Measurements from ENCODE around the gene SLC9A4. TPM values are rescaled to one million over a fixed set of nuclear protein-coding genes. Genes with fewer than 3 reads are reported as not detected.

SLC9A4 gene
- polyA plus RNA-seq, 1 donor from 2014 or later = 0.15 TPM

DNA sequence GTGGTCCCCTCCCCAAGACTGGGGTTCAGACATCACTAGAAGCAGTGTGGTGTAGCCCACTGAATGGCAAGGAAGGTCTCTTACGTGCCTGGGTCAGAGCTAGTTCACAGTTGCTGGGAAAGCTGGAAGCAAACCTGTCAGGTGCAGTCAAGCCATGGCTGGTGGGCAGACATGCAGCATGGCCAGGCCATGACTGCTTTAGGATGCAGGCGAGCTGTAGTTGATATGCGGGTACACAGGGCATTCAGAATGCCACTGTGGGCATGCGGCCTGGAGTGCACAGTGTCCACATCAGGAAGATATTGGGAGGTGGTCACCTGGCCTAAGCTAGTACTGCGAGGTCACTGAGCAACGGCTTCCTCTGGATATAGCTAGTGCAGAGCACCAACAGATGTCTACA is 11.8 kb upstream of the SLC9A4 start:
- H3K27ac ChIP-seq (ENCODE audit: low read length) = no peak overlapping the region
- no peaks in the 10 kb centered on the region for H3F3A ChIP-seq (ENCODE audit: insufficient read depth, low read length, poor library complexity, severe bottlenecking)
- no peaks in the 10 kb centered on the region for H3K9me2 ChIP-seq (ENCODE audit: insufficient read depth, low read length)
- no peaks in the 10 kb centered on the region for H3K79me2 ChIP-seq (replicated peaks; ENCODE audit: insufficient read depth, low read length)
- H3K36me3 ChIP-seq (ENCODE audit: insufficient read depth, low read length) = no peaks in the 10 kb centered on the region
- H3K4me2 ChIP-seq (ENCODE audit: low read length) = no peak overlapping the region
- H4K20me1 ChIP-seq (ENCODE audit: insufficient read depth) = no peaks in the 10 kb centered on the region
- no peak overlapping the region for H3K4me3 ChIP-seq (ENCODE audit: low read length)
- no peaks in the 10 kb centered on the region for H3K9me3 ChIP-seq (ENCODE audit: low read length)
- H3K9ac ChIP-seq (ENCODE audit: low read length) = no peak overlapping the region
- no peak for TF ChIP-seq EZH2 (IDR thresholded peaks at IDR 0.05; ENCODE audit: borderline replicate concordance, insufficient read depth, low read length, poor library complexity, severe bottlenecking)
- TF ChIP-seq EP300 (conservative IDR thresholded peaks at IDR 0.05; ENCODE audit: poor library complexity, severe bottlenecking) = no peak
- TF ChIP-seq, protein P1, sequence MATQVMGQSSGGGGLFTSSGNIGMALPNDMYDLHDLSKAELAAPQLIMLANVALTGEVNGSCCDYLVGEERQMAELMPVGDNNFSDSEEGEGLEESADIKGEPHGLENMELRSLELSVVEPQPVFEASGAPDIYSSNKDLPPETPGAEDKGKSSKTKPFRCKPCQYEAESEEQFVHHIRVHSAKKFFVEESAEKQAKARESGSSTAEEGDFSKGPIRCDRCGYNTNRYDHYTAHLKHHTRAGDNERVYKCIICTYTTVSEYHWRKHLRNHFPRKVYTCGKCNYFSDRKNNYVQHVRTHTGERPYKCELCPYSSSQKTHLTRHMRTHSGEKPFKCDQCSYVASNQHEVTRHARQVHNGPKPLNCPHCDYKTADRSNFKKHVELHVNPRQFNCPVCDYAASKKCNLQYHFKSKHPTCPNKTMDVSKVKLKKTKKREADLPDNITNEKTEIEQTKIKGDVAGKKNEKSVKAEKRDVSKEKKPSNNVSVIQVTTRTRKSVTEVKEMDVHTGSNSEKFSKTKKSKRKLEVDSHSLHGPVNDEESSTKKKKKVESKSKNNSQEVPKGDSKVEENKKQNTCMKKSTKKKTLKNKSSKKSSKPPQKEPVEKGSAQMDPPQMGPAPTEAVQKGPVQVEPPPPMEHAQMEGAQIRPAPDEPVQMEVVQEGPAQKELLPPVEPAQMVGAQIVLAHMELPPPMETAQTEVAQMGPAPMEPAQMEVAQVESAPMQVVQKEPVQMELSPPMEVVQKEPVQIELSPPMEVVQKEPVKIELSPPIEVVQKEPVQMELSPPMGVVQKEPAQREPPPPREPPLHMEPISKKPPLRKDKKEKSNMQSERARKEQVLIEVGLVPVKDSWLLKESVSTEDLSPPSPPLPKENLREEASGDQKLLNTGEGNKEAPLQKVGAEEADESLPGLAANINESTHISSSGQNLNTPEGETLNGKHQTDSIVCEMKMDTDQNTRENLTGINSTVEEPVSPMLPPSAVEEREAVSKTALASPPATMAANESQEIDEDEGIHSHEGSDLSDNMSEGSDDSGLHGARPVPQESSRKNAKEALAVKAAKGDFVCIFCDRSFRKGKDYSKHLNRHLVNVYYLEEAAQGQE (IDR thresholded peaks at IDR 0.05; ENCODE audit: borderline replicate concordance) = no peak
- TF ChIP-seq RAD21 (conservative IDR thresholded peaks at IDR 0.05) = no peak
- no peak for TF ChIP-seq MXI1 (conservative IDR thresholded peaks at IDR 0.05; ENCODE audit: poor library complexity, severe bottlenecking)
- no peak for TF ChIP-seq POLR2AphosphoS5 (IDR thresholded peaks at IDR 0.05)
- TF ChIP-seq, protein P2, sequence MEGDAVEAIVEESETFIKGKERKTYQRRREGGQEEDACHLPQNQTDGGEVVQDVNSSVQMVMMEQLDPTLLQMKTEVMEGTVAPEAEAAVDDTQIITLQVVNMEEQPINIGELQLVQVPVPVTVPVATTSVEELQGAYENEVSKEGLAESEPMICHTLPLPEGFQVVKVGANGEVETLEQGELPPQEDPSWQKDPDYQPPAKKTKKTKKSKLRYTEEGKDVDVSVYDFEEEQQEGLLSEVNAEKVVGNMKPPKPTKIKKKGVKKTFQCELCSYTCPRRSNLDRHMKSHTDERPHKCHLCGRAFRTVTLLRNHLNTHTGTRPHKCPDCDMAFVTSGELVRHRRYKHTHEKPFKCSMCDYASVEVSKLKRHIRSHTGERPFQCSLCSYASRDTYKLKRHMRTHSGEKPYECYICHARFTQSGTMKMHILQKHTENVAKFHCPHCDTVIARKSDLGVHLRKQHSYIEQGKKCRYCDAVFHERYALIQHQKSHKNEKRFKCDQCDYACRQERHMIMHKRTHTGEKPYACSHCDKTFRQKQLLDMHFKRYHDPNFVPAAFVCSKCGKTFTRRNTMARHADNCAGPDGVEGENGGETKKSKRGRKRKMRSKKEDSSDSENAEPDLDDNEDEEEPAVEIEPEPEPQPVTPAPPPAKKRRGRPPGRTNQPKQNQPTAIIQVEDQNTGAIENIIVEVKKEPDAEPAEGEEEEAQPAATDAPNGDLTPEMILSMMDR (IDR thresholded peaks at IDR 0.05; ENCODE audit: poor library complexity, severe bottlenecking) = no peak
- TF ChIP-seq TAF1 (IDR thresholded peaks at IDR 0.05; ENCODE audit: low read depth) = no peak
- TF ChIP-seq SMC3 (conservative IDR thresholded peaks at IDR 0.05; ENCODE audit: poor library complexity) = no peak
- H3K27me3 ChIP-seq (ENCODE audit: insufficient read depth, low read depth, low read length) = no peaks in the 10 kb centered on the region
- no peak overlapping the region for H2AFZ ChIP-seq (ENCODE audit: low read depth, low read length)

DNA sequence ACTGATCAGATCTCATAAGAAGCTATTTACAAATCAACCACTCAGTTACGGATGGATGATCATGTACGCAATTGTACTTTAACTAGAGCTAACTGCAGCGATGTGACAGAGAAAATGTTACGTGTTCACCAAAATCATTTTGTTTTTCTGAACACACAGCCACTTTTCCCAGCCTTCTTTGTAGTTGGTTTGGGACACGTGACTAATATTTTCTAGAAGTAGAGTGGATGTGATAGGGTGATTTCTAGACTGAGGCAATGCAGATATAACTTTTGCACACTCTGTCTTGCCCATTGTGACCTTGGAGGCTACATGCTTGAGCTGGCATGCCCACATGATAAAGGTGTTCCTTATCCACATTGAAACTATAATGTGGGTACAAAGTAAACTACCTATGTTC is 9.9 kb upstream of the SLC9A4 start:
- no peaks in the 10 kb centered on the region for H3K79me2 ChIP-seq (replicated peaks; ENCODE audit: insufficient read depth, low read length)
- no peak overlapping the region for H2AFZ ChIP-seq (ENCODE audit: low read depth, low read length)
- no peak overlapping the region for H3K27ac ChIP-seq (ENCODE audit: low read length)
- no peaks in the 10 kb centered on the region for H3K9me2 ChIP-seq (ENCODE audit: insufficient read depth, low read length)
- no peak overlapping the region for H3K4me2 ChIP-seq (ENCODE audit: low read length)
- TF ChIP-seq, protein P1 (IDR thresholded peaks at IDR 0.05; ENCODE audit: borderline replicate concordance) = no peak
- no peak for TF ChIP-seq MXI1 (conservative IDR thresholded peaks at IDR 0.05; ENCODE audit: poor library complexity, severe bottlenecking)
- no peak for TF ChIP-seq EZH2 (IDR thresholded peaks at IDR 0.05; ENCODE audit: borderline replicate concordance, insufficient read depth, low read length, poor library complexity, severe bottlenecking)
- TF ChIP-seq RAD21 (conservative IDR thresholded peaks at IDR 0.05) = no peak
- TF ChIP-seq EP300 (conservative IDR thresholded peaks at IDR 0.05; ENCODE audit: poor library complexity, severe bottlenecking) = no peak
- TF ChIP-seq, protein P2 (IDR thresholded peaks at IDR 0.05; ENCODE audit: poor library complexity, severe bottlenecking) = no peak
- no peak for TF ChIP-seq TAF1 (IDR thresholded peaks at IDR 0.05; ENCODE audit: low read depth)
- no peak for TF ChIP-seq SMC3 (conservative IDR thresholded peaks at IDR 0.05; ENCODE audit: poor library complexity)
- TF ChIP-seq POLR2AphosphoS5 (IDR thresholded peaks at IDR 0.05) = no peak
- H3K9me3 ChIP-seq (ENCODE audit: low read length) = no peaks in the 10 kb centered on the region
- no peak overlapping the region for H3K4me3 ChIP-seq (ENCODE audit: low read length)
- H3K36me3 ChIP-seq (ENCODE audit: insufficient read depth, low read length) = no peaks in the 10 kb centered on the region
- H3K27me3 ChIP-seq (ENCODE audit: insufficient read depth, low read depth, low read length) = no peaks in the 10 kb centered on the region
- H4K20me1 ChIP-seq (ENCODE audit: insufficient read depth) = no peaks in the 10 kb centered on the region
- H3F3A ChIP-seq (ENCODE audit: insufficient read depth, low read length, poor library complexity, severe bottlenecking) = no peaks in the 10 kb centered on the region
- H3K9ac ChIP-seq (ENCODE audit: low read length) = no peak overlapping the region
